Femur (tissue), 1 donor: ENCODE results near the gene RPGRIP1L.
"Not testable (repeated sequence)": the region's sequence is repeated elsewhere in the genome, so short reads cannot be mapped to it uniquely, and the experiment has no call there.

Experiments used
- DNase-seq: peaks from one replicate; pipeline ENCODE4 v3.0.0-alpha.2; 2017

The RPGRIP1L gene

GRCh38 chr16:53711390-53711789 is 7.7 kb upstream of the RPGRIP1L start:
- no peak for DNase-seq

- DNase-seq, result no peak
These were observed 4.8 kb upstream of the RPGRIP1L start for GRCh38 chr16:53708490-53708889.

GRCh38 chr16:53707671-53708070 is 4.0 kb upstream of the RPGRIP1L start:
- DNase-seq, result no peak

- DNase-seq, result no peak
These were observed 770 bp upstream of the RPGRIP1L start for GRCh38 chr16:53704445-53704813.

- DNase-seq, result not testable (repeated sequence)
These were observed 5.4 kb downstream of the RPGRIP1L start for GRCh38 chr16:53698271-53698670.

GRCh38 chr16:53695070-53695469 is 8.6 kb downstream of the RPGRIP1L start:
- no peak for DNase-seq

GRCh38 chr16:53693320-53693719 is 10.3 kb downstream of the RPGRIP1L start:
- no peak for DNase-seq

GRCh38 chr16:53692146-53692545 is 11.5 kb downstream of the RPGRIP1L start:
- peak; percentile 22 for DNase-seq

- DNase-seq, result no peak
These were observed 12.9 kb downstream of the RPGRIP1L start for GRCh38 chr16:53690771-53691170.

- DNase-seq, result no peak
These were observed 14.0 kb downstream of the RPGRIP1L start for GRCh38 chr16:53689636-53690035.

GRCh38 chr16:53686710-53687109 is 16.9 kb downstream of the RPGRIP1L start:
- no peak for DNase-seq

GRCh38 chr16:53685334-53685733 is 18.3 kb downstream of the RPGRIP1L start:
- DNase-seq, result not testable (repeated sequence)

- DNase-seq, result no peak
These were observed 22.3 kb downstream of the RPGRIP1L start for GRCh38 chr16:53681354-53681753.

GRCh38 chr16:53680756-53681155 is 22.9 kb downstream of the RPGRIP1L start:
- no peak for DNase-seq

- DNase-seq, result no peak
These were observed 24.8 kb downstream of the RPGRIP1L start for GRCh38 chr16:53678756-53679343.

- no peak for DNase-seq
These were observed 25.5 kb downstream of the RPGRIP1L start for GRCh38 chr16:53678155-53678554.

- no peak for DNase-seq
These were observed 30.5 kb downstream of the RPGRIP1L start for GRCh38 chr16:53673189-53673588.

- DNase-seq, result no peak
These were observed 31.2 kb downstream of the RPGRIP1L start for GRCh38 chr16:53672461-53672860.

- DNase-seq, result no peak
These were observed 34.8 kb downstream of the RPGRIP1L start for GRCh38 chr16:53668869-53669268.

- no peak for DNase-seq
These were observed 36.8 kb downstream of the RPGRIP1L start for GRCh38 chr16:53666786-53667415.

GRCh38 chr16:53664724-53665345 is 38.8 kb downstream of the RPGRIP1L start:
- DNase-seq, result peak; percentile 71

GRCh38 chr16:53662072-53662471 is 41.6 kb downstream of the RPGRIP1L start:
- no peak for DNase-seq

GRCh38 chr16:53654946-53655345 is 48.7 kb downstream of the RPGRIP1L start:
- no peak for DNase-seq

- no peak for DNase-seq
These were observed 52.3 kb downstream of the RPGRIP1L start for GRCh38 chr16:53651357-53651756.

- no peak for DNase-seq
These were observed 57.2 kb downstream of the RPGRIP1L start for GRCh38 chr16:53646506-53646905.
